ENCODE data around the gene OPCML. TPM values are rescaled to one million over a fixed set of nuclear protein-coding genes. Genes with fewer than 3 reads are reported as not detected.
A peak's percentile ranks its signal among the peaks of the same experiment; 100 is the strongest.

OPCML gene
- total RNA-seq, 4 donors from 2014 or later, result 0.16 TPM; not detected in 3

DNA sequence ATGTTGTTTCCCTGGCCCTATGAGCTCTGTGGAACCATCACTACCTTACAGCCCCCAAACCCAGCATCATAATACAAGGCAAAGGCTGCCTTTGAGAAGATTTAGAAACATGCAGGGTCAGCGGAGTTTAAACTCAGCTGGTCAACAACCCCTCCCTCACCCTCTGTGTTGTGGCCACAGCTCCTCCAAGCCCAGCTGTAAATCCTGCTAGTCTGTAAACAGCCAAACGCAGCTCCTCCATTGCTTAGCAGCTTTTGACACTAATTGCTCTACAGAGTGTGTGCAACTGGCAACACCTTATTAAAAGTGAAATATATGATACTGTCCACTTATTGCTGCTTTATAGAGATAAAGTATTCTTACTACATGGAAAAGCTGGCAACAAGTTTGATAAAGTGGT, 29.1 kb downstream of the OPCML start:
- intact Hi-C loops (cut with DNase I; ENCODE audit: low total_unique reads), result no loop called here
- WGBS, 2 donors, result 65 to 70% methylated on average over 2 of the region's 2 CpGs

DNA sequence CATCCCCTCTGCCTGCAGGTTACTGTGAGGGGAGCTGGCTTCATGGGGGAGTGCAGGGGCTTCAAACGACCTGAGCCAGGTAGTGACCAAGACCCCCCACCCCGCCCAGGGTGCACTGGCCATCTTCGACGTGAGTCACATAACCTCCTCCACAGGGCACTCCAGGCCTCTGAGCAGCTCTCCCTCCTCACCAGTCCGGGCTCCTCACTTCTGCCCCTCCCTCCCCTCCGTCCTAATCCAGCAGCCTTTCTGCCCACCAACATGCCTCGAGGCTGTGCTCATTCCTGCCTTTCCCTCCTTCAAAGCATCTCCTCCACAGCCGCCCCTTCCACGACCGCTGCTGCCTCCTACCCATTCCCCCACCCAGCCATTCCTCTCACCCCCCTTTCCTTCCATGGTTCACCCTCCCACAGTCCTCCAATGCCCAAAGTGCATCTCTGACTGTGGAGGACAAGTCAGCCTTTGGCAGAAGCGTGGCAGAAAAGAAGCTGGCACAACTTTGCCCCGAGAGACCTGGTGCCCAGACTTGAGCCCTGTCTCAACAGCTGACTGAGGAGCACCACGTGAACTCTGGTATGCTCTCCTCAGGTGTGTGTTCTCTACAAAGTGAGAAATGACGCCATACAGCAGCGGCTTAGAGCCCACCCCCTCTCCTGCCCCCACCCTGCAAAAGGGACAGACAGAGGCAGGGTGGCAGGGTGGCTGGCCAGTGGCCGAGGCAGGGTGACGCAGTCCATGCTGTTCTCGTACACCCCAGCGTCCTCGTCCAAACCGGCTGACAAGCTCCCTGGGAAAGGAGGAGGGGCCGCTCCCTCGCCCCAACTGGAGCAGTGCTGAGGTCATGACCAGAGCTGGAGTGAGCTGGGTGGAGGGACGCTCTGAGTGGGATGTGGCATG, 30.4 kb downstream of the OPCML start:
- intact Hi-C loops (cut with DNase I; ENCODE audit: low total_unique reads), result no loop called here
- no peak for TF ChIP-seq POLR2A (IDR thresholded peaks at IDR 0.05)
- TF ChIP-seq, protein P1, sequence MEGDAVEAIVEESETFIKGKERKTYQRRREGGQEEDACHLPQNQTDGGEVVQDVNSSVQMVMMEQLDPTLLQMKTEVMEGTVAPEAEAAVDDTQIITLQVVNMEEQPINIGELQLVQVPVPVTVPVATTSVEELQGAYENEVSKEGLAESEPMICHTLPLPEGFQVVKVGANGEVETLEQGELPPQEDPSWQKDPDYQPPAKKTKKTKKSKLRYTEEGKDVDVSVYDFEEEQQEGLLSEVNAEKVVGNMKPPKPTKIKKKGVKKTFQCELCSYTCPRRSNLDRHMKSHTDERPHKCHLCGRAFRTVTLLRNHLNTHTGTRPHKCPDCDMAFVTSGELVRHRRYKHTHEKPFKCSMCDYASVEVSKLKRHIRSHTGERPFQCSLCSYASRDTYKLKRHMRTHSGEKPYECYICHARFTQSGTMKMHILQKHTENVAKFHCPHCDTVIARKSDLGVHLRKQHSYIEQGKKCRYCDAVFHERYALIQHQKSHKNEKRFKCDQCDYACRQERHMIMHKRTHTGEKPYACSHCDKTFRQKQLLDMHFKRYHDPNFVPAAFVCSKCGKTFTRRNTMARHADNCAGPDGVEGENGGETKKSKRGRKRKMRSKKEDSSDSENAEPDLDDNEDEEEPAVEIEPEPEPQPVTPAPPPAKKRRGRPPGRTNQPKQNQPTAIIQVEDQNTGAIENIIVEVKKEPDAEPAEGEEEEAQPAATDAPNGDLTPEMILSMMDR (IDR thresholded peaks at IDR 0.05), result no peak
- peak in 1 of 2 donors; percentile 84 for DNase-seq (ENCODE audit: low spot score in 2 of 2)
- no peak overlapping the region for H3K4me3 ChIP-seq (ENCODE audit: low read depth, poor library complexity, severe bottlenecking)
- 33 to 34% methylated on average over 22 to 24 of the region's 24 CpGs for WGBS, 2 donors

More for the DNA sequence above, 29.1 kb downstream of the OPCML start:
- DNase-seq (ENCODE audit: low spot score in 2 of 2), result no peak
- no peak overlapping the region for H3K4me3 ChIP-seq (ENCODE audit: low read depth, poor library complexity, severe bottlenecking)
- no peak for TF ChIP-seq POLR2A (IDR thresholded peaks at IDR 0.05)
- TF ChIP-seq, protein P1 (IDR thresholded peaks at IDR 0.05), result no peak

DNA sequence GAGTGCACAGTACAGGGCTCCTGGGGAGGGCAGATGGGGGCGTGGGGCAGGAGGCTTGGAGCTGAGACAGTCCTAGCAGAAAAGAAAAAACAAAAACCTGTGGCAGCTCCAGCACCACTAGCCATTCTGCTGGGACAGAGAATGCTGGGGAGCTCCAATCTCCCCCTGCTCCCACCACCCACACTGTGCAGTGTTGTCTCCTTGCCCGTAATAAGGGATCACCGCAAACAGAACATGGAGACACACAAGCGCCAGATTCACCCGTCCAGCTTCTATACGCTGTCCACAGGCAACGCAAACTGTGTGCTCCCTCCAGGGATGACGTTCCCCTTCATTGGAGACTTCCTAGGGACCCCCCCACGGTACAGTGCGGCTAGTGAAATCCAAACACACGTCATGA, 31.4 kb downstream of the OPCML start:
- intact Hi-C loops (cut with DNase I; ENCODE audit: low total_unique reads), result no loop called here
- DNase-seq (ENCODE audit: low spot score in 2 of 2), result peak in 1 of 2 donors; percentile 42
- TF ChIP-seq POLR2A (IDR thresholded peaks at IDR 0.05), result no peak
- TF ChIP-seq, protein P1 (IDR thresholded peaks at IDR 0.05), result no peak
- no peak overlapping the region for H3K4me3 ChIP-seq (ENCODE audit: low read depth, poor library complexity, severe bottlenecking)
- 78 to 79% methylated on average over 11 of the region's 11 CpGs for WGBS, 2 donors

DNA sequence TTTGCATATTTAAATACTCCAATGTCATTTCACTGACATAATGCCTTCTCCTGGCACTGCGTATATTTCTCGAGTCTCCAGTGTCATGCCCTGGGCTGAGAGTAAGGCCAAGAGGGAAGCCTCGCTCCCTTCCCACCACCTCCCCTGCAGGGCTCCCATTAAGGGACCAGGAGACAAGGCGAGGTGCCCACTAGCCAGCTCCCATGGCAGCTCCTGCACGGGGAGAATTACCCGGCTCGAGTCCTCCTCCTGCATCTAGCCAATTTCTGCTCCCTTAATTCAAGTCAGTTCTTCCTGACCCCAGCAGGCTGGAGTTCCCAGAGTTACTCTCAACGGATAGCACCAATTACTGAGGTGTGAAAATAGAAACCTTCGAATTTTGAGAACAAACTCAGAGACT, 31.9 kb downstream of the OPCML start:
- intact Hi-C loops (cut with DNase I; ENCODE audit: low total_unique reads), result no loop called here
- no peak overlapping the region for H3K4me3 ChIP-seq (ENCODE audit: low read depth, poor library complexity, severe bottlenecking)
- TF ChIP-seq POLR2A (IDR thresholded peaks at IDR 0.05), result no peak
- TF ChIP-seq, protein P1 (IDR thresholded peaks at IDR 0.05), result no peak
- WGBS, 2 donors, result 59 to 61% methylated on average over 9 of the region's 9 CpGs
- peak in 1 of 2 donors; percentile 69 for DNase-seq (ENCODE audit: low spot score in 2 of 2)

DNA sequence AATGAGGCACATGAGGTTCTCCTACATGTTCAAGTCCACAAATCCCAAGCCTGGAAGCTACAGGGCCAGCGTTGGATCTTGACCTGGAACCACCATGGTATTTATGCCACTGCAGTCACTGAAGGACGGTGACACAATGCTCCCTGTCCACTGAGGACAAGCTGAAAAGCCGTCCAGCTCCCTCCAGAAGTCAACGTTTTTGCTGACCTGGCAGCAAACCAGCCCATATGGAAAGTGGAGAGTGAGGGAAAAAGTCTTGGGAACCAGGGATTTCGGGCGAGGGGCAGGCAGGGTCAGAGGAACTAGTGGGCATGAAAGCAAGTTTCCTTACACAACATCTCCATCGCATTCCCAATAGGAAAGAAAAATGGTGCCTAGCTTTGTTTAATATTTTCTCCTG, 33.3 kb downstream of the OPCML start:
- H3K4me3 ChIP-seq (ENCODE audit: low read depth, poor library complexity, severe bottlenecking), result no peak overlapping the region
- intact Hi-C loops (cut with DNase I; ENCODE audit: low total_unique reads), result no loop called here
- peak in 1 of 2 donors; percentile 65 for DNase-seq (ENCODE audit: low spot score in 2 of 2)
- 89 to 91% methylated on average over 7 of the region's 7 CpGs for WGBS, 2 donors
- no peak for TF ChIP-seq POLR2A (IDR thresholded peaks at IDR 0.05)
- TF ChIP-seq, protein P1 (IDR thresholded peaks at IDR 0.05), result no peak

Data from lower leg skin (tissue), 4 donors.